Ishikawa (cell line): ENCODE measurements around the gene HEXIM2.

ENCODE experiments used
- CEBPB ChIP-seq: IDR thresholded peaks from 2 replicates; pipeline ENCODE4 v1.6.1; 2012
- CREB1 ChIP-seq: IDR thresholded peaks from 2 replicates; pipeline ENCODE4 v1.6.1; 2012; ENCODE audit warnings: low read depth
- EGR1 ChIP-seq: IDR thresholded peaks from 2 replicates; pipeline ENCODE4 v1.6.1; 2012
- MAX ChIP-seq: IDR thresholded peaks from 2 replicates; pipeline ENCODE4 v1.6.1; 2012
- NFIC ChIP-seq: IDR thresholded peaks from 2 replicates; pipeline ENCODE4 v1.6.1; 2012
- RAD21 ChIP-seq: IDR thresholded peaks from 2 replicates; pipeline ENCODE4 v1.6.1; 2012; ENCODE audit warnings: low read depth
- TAF1 ChIP-seq: IDR thresholded peaks from 2 replicates; pipeline ENCODE4 v1.6.1; 2012; ENCODE audit warnings: low read depth, mild to moderate bottlenecking
- TEAD4 ChIP-seq: IDR thresholded peaks from 2 replicates; pipeline ENCODE4 v1.6.1; 2012

- TF ChIP-seq EGR1 (no peak), TEAD4 (no peak), TAF1 (no peak), RAD21 (no peak), NFIC (no peak), CREB1 (no peak), CEBPB (no peak), MAX (no peak)
Measured at GRCh38 chr17:45129426-45129939, 32.2 kb upstream of the HEXIM2 start.
